ENCODE measurements around the gene HDAC4. TPM values are rescaled to one million over a fixed set of nuclear protein-coding genes. Genes with fewer than 3 reads are reported as not detected.

The HDAC4 gene
- total and polyA plus RNA-seq, 2 of the 8 experiments (the other 6 are each of a cell fraction or from before 2014, with no cell fraction given): 15.4 to 31.5 TPM

GRCh38 chr2:239093952-239094351 lies 306.9 kb downstream of the HDAC4 start:
- Histone ChIP-seq H3K4me1 (replicated peaks in 1 of 4; ENCODE audit: control insufficient read depth in 3 of 4, insufficient read depth in 4 of 4, low read length in 3 of 4) (no peaks in the 10 kb centered on the region), H3K27ac (ENCODE audit: low read depth, low read length) (no peak overlapping the region), H2BK120ac (replicated peaks; ENCODE audit: low read depth, low read length) (no peak overlapping the region), H2BK12ac (ENCODE audit: low read depth, low read length) (no peak overlapping the region), H2AFZ (ENCODE audit: low read length) (no peak overlapping the region), H4K5ac (ENCODE audit: insufficient read length, low read depth, low read length) (no peak overlapping the region), H3K23me2 (ENCODE audit: low read depth, low read length) (no peaks in the 10 kb centered on the region), H3K18ac (ENCODE audit: extremely low read depth, low read length) (no peak overlapping the region), H4K20me1 (replicated peaks in 1 of 2; ENCODE audit: control insufficient read depth in 1 of 2, insufficient read depth in 2 of 2, low read length in 2 of 2) (peaks cover 0 to 2% of the 10 kb centered on the region in 2 experiments), H3K4me3 (ENCODE audit: extremely low read depth in 1 of 4, insufficient read depth in 2 of 4, low read depth in 3 of 4, low read length in 4 of 4) (no peak overlapping the region), H3K9me3 (ENCODE audit: insufficient read depth in 2 of 2, low read depth in 1 of 2, low read length in 1 of 2) (no peaks in the 10 kb centered on the region), H4K91ac (replicated peaks; ENCODE audit: insufficient read length, low read length) (peak overlapping the region; percentile 6), H3K9ac (replicated peaks in 1 of 4; ENCODE audit: extremely low read depth in 1 of 4, low read depth in 3 of 4, low read length in 3 of 4) (no peak overlapping the region), H3K4me2 (ENCODE audit: insufficient read depth in 1 of 2, low read depth in 2 of 2, low read length in 2 of 2) (no peak overlapping the region), H2BK5ac (ENCODE audit: low read depth, low read length) (no peak overlapping the region), H2BK20ac (ENCODE audit: low read length) (no peak overlapping the region), H3K23ac (ENCODE audit: insufficient read length) (no peak overlapping the region), H3K79me2 (ENCODE audit: control insufficient read depth in 1 of 2, insufficient read depth in 2 of 2, low read length in 2 of 2) (no peaks in the 10 kb centered on the region), H2BK15ac (ENCODE audit: low read length) (no peak overlapping the region), H4K8ac (ENCODE audit: extremely low read depth, insufficient read depth, low read length) (no peak overlapping the region), H3K27me3 (replicated peaks in 1 of 4; ENCODE audit: control insufficient read depth in 3 of 4, extremely low read depth in 1 of 4, insufficient read depth in 3 of 4, low read length in 3 of 4) (no peaks in the 10 kb centered on the region), H2AK5ac (ENCODE audit: low read depth, low read length) (no peak overlapping the region), H3K56ac (replicated peaks; ENCODE audit: insufficient read length, low read depth, low read length) (no peak overlapping the region), H3K36me3 (ENCODE audit: control insufficient read depth in 2 of 4, insufficient read depth in 4 of 4, low read length in 3 of 4) (peaks cover 0 to 4% (median 0%) of the 10 kb centered on the region in 4 experiments; a peak in 1 of 8 replicates), H3K14ac (ENCODE audit: insufficient read length) (no peak overlapping the region), H3K4ac (replicated peaks; ENCODE audit: insufficient read length, low read depth, low read length) (no peak overlapping the region), H3K79me1 (ENCODE audit: low read depth, low read length) (no peaks in the 10 kb centered on the region)
- CTCF ChIA-PET (ENCODE audit: partially characterized antibody): interaction anchor here (1.2 to 1.3 kb wide), 2 partner anchors 12 to 50 kb away, joined by 4 to 6 read pairs; no protein-coding TSS in a partner anchor
- DNase-seq (ENCODE audit: low read depth in 1 of 2, low spot score in 2 of 2) (no peak), FAIRE-seq (no peak)
- POLR2A ChIA-PET (ENCODE audit: partially characterized antibody): no interaction called here
- WGBS, 2 experiments (ENCODE audit: extremely low coverage in 1 of 2, insufficient coverage in 1 of 2, insufficient read length in 1 of 2, insufficient replicate concordance in 2 of 2, low coverage in 1 of 2, low lambda C conversion rate in 2 of 2, missing lambda C conversion rate in 1 of 2): 91% methylated on average over 17 of the region's 17 CpGs; no CpG with 5 or more reads in 1 of the 2 experiments
- no peak for TF ChIP-seq SRF (IDR thresholded peaks at IDR 0.05; ENCODE audit: low read depth, low read length)
- TF ChIP-seq USF2 (IDR thresholded peaks at IDR 0.05; ENCODE audit: low read length): no peak
- no peak for TF ChIP-seq PHF8 (conservative IDR thresholded peaks at IDR 0.05; ENCODE audit: low read depth, low read length)
- TF ChIP-seq CREB1 (IDR thresholded peaks at IDR 0.05): no peak
- TF ChIP-seq BCL11A (IDR thresholded peaks at IDR 0.05; ENCODE audit: low read depth in 2 of 2, low read length in 2 of 2): no peak
- no peak for TF ChIP-seq RNF2 (IDR thresholded peaks at IDR 0.05; ENCODE audit: borderline replicate concordance, low read depth, low read length, missing control alignments, poor library complexity, severe bottlenecking)
- TF ChIP-seq ZNF274 (IDR thresholded peaks at IDR 0.05; ENCODE audit: borderline replicate concordance, extremely low read depth, low read length): no peak
- TF ChIP-seq FOSL1 (IDR thresholded peaks at IDR 0.05; ENCODE audit: insufficient read depth, low read depth, low read length): no peak
- TF ChIP-seq TAF7 (optimal IDR thresholded peaks at IDR 0.05; ENCODE audit: borderline replicate concordance, low read depth, low read length): no peak
- no peak for TF ChIP-seq ASH2L (IDR thresholded peaks at IDR 0.05; ENCODE audit: low read length)
- TF ChIP-seq CTBP2 (IDR thresholded peaks at IDR 0.05; ENCODE audit: borderline replicate concordance, insufficient read depth, insufficient read length, low read length): no peak
- no peak for TF ChIP-seq RBBP5 (IDR thresholded peaks at IDR 0.05; ENCODE audit: borderline replicate concordance, low read depth, low read length)
- no peak for TF ChIP-seq SAP30 (IDR thresholded peaks at IDR 0.05; ENCODE audit: insufficient read depth, insufficient replicate concordance, low read length)

Data from H1 (cell line).